HG03103 (cell line): ENCODE results near the gene ERC2.
A peak's percentile ranks its signal among the peaks of the same experiment; 100 is the strongest.

Source experiments
- ATAC-seq: cut with Tn5 transposase; IDR thresholded peaks from one replicate; pipeline ENCODE4 v1.9.1; 2021; ENCODE audit warnings: low read depth; ENCODE audit not compliant: unreplicated experiment

The ERC2 gene

GRCh38 chr3:55709411-55710012 is 758.8 kb downstream of the ERC2 start:
- ATAC-seq = no peak

- no peak for ATAC-seq
These were observed 759.3 kb downstream of the ERC2 start for GRCh38 chr3:55708921-55709320.

- ATAC-seq = no peak
These were observed 760.0 kb downstream of the ERC2 start for GRCh38 chr3:55708242-55708641.

- no peak for ATAC-seq
These were observed 763.7 kb downstream of the ERC2 start for GRCh38 chr3:55704521-55704920.

- no peak for ATAC-seq
These were observed 765.4 kb downstream of the ERC2 start for GRCh38 chr3:55702822-55703221.

GRCh38 chr3:55701997-55702396 is 766.3 kb downstream of the ERC2 start:
- no peak for ATAC-seq

- no peak for ATAC-seq
These were observed 769.4 kb downstream of the ERC2 start for GRCh38 chr3:55698831-55699230.

- ATAC-seq = no peak
These were observed 770.9 kb downstream of the ERC2 start for GRCh38 chr3:55697177-55697865.

- no peak for ATAC-seq
These were observed 775.2 kb downstream of the ERC2 start for GRCh38 chr3:55692957-55693558.

- no peak for ATAC-seq
These were observed 775.8 kb downstream of the ERC2 start for GRCh38 chr3:55692295-55692956.

- ATAC-seq = no peak
These were observed 777.1 kb downstream of the ERC2 start for GRCh38 chr3:55691141-55691540.

GRCh38 chr3:55690726-55691125 is 777.5 kb downstream of the ERC2 start:
- ATAC-seq = peak; percentile 64

GRCh38 chr3:55690177-55690576 is 778.1 kb downstream of the ERC2 start:
- ATAC-seq = no peak

GRCh38 chr3:55688154-55688553 is 780.1 kb downstream of the ERC2 start:
- ATAC-seq = no peak

- peak; percentile 44 for ATAC-seq
These were observed 780.7 kb downstream of the ERC2 start for GRCh38 chr3:55687526-55687925.

GRCh38 chr3:55686426-55687254 is 781.6 kb downstream of the ERC2 start:
- no peak for ATAC-seq

GRCh38 chr3:55683666-55684270 is 784.5 kb downstream of the ERC2 start:
- no peak for ATAC-seq

GRCh38 chr3:55682461-55682860 is 785.8 kb downstream of the ERC2 start:
- no peak for ATAC-seq

- no peak for ATAC-seq
These were observed 789.6 kb downstream of the ERC2 start for GRCh38 chr3:55678546-55679216.

- ATAC-seq = no peak
These were observed 791.6 kb downstream of the ERC2 start for GRCh38 chr3:55676643-55677042.
